Measurements from ENCODE around the gene RBBP4. TPM values are rescaled to one million over a fixed set of nuclear protein-coding genes. Genes with fewer than 3 reads are reported as not detected.
A peak's percentile ranks its signal among the peaks of the same experiment; 100 is the strongest.

Gene RBBP4
- total RNA-seq, 1 experiment from 2014 or later, result 279 TPM

GRCh38 chr1:32652244-32652962 lies 1.4 kb downstream of the RBBP4 start:
- CTCF ChIA-PET, result no interaction called here
- H3K27me3 ChIP-seq (ENCODE audit: insufficient read depth, low read length), result no peaks in the 10 kb centered on the region
- DNase-seq (ENCODE audit: low read depth, low spot score), result no peak
- H3K27ac ChIP-seq (ENCODE audit: low read depth, low read length), result peak overlapping the region; percentile 95
- H3K9me2 ChIP-seq (ENCODE audit: insufficient read depth), result no peaks in the 10 kb centered on the region
- H3K79me2 ChIP-seq (ENCODE audit: insufficient read depth, low read length), result peaks cover 94% of the 10 kb centered on the region
- TF ChIP-seq ZNF274 (IDR thresholded peaks at IDR 0.05; ENCODE audit: low read depth, low read length), result no peak
- TF ChIP-seq REST (IDR thresholded peaks at IDR 0.05; ENCODE audit: low read depth), result no peak
- TF ChIP-seq SRF (IDR thresholded peaks at IDR 0.05; ENCODE audit: low read depth), result no peak
- no peak for ATAC-seq
- H3K9me3 ChIP-seq (ENCODE audit: control insufficient read depth in 1 of 2, insufficient read depth in 1 of 2, low read depth in 1 of 2, low read length in 2 of 2), result no peaks in the 10 kb centered on the region
- H3K9ac ChIP-seq (ENCODE audit: low read length), result peak overlapping the region; percentile 99
- H2AFZ ChIP-seq (ENCODE audit: low read depth, low read length, poor library complexity, severe bottlenecking), result no peak overlapping the region
- RAD21 ChIA-PET (ENCODE audit: low non-redundant PET in 1 of 2, low total read pairs in 2 of 2, uncharacterized antibody in 2 of 2, unreplicated experiment in 2 of 2), result no interaction called here
- POLR2A ChIA-PET, result no interaction called here
- peak overlapping the region; percentile 98 for H3K4me2 ChIP-seq (ENCODE audit: low read length)
- peak overlapping the region; percentile 80 to 89 for H3K4me3 ChIP-seq (replicated peaks in 1 of 2; ENCODE audit: low read depth in 1 of 2, low read length in 2 of 2)
- peaks cover 26 to 47% of the 10 kb centered on the region in 2 experiments for H3K36me3 ChIP-seq (ENCODE audit: control insufficient read depth in 1 of 2, insufficient read depth in 2 of 2, low read length in 2 of 2)
- intact Hi-C loops (cut with micrococcal nuclease), result loop anchor here (5.0 to 10.0 kb wide), 2 partner anchors 110 to 128 kb away; no protein-coding TSS in a partner anchor
- H4K20me1 ChIP-seq (ENCODE audit: insufficient read depth), result peaks cover 13% of the 10 kb centered on the region; the same call in 1 of the 2 replicates
- BruUV-seq (replicated peaks), result no TSS peak
- peaks cover 11 to 25% of the 10 kb centered on the region in 2 experiments; a peak in 3 of 4 replicates for H3K4me1 ChIP-seq (ENCODE audit: control insufficient read depth in 1 of 2, insufficient read depth in 2 of 2, low read length in 2 of 2)

- Histone ChIP-seq H3K9ac (ENCODE audit: low read length) (no peak overlapping the region), H4K20me1 (ENCODE audit: insufficient read depth) (peaks cover 16% of the 10 kb centered on the region; the same call in 1 of the 2 replicates), H3K4me3 (replicated peaks in 1 of 2; ENCODE audit: low read depth in 1 of 2, low read length in 2 of 2) (no peak overlapping the region), H3K27ac (ENCODE audit: low read depth, low read length) (no peak overlapping the region), H3K27me3 (ENCODE audit: insufficient read depth, low read length) (no peaks in the 10 kb centered on the region), H3K9me2 (ENCODE audit: insufficient read depth) (no peaks in the 10 kb centered on the region), H3K36me3 (ENCODE audit: control insufficient read depth in 1 of 2, insufficient read depth in 2 of 2, low read length in 2 of 2) (peaks cover 55 to 68% of the 10 kb centered on the region in 2 experiments), H3K9me3 (ENCODE audit: control insufficient read depth in 1 of 2, insufficient read depth in 1 of 2, low read depth in 1 of 2, low read length in 2 of 2) (no peaks in the 10 kb centered on the region), H3K4me2 (ENCODE audit: low read length) (no peak overlapping the region), H3K4me1 (ENCODE audit: control insufficient read depth in 1 of 2, insufficient read depth in 2 of 2, low read length in 2 of 2) (no peaks in the 10 kb centered on the region), H2AFZ (ENCODE audit: low read depth, low read length, poor library complexity, severe bottlenecking) (no peak overlapping the region), H3K79me2 (ENCODE audit: insufficient read depth, low read length) (peaks cover 97% of the 10 kb centered on the region)
- ChIA-PET CTCF (no interaction called here), POLR2A (no interaction called here), RAD21 (ENCODE audit: low non-redundant PET in 1 of 2, low total read pairs in 2 of 2, uncharacterized antibody in 2 of 2, unreplicated experiment in 2 of 2) (no interaction called here)
- ATAC-seq, result no peak
- DNase-seq (ENCODE audit: low read depth, low spot score), result no peak
- BruUV-seq (replicated peaks), result no TSS peak
- intact Hi-C loops (cut with micrococcal nuclease), result loop anchor here (10.0 kb wide), 1 partner anchor 135 kb away; no protein-coding TSS in a partner anchor
- TF ChIP-seq POLR2A (IDR thresholded peaks at IDR 0.05; ENCODE audit: borderline replicate concordance, extremely low read depth, insufficient read depth, insufficient read length), result no peak
- no peak for TF ChIP-seq EZH2 (IDR thresholded peaks at IDR 0.05)
- TF ChIP-seq CBX3 (IDR thresholded peaks at IDR 0.05; ENCODE audit: low read depth), result no peak
- no peak for TF ChIP-seq ATF3 (IDR thresholded peaks at IDR 0.05)
- no peak for TF ChIP-seq JUND (IDR thresholded peaks at IDR 0.05)
- no peak for TF ChIP-seq TCF7L2 (IDR thresholded peaks at IDR 0.05; ENCODE audit: borderline replicate concordance, extremely low read depth, insufficient read depth, insufficient read length)
Observed at GRCh38 chr1:32659581-32659980, 8.6 kb downstream of the RBBP4 start.

Measured in HCT116 (cell line).